Glutamatergic neuron (in vitro differentiated cells): ENCODE results near the gene SLC48A1. TPM values are rescaled to one million over a fixed set of nuclear protein-coding genes. Genes with fewer than 3 reads are reported as not detected.

ENCODE experiments used
- DNase-seq: peaks from one replicate; pipeline ENCODE4 v3.0.0; 2022
- H3K27ac Mint-ChIP-seq: one replicate; pipeline ENCODE4 v1.8.0; 2020; ENCODE audit warnings: mild to moderate bottlenecking, mixed read lengths, inconsistent platforms; ENCODE audit not compliant: unreplicated experiment
- H3K27me3 Mint-ChIP-seq: one replicate; pipeline ENCODE4 v1.8.0; 2020; ENCODE audit warnings: mild to moderate bottlenecking, moderate library complexity, mixed read lengths, inconsistent platforms; ENCODE audit not compliant: unreplicated experiment
- H3K36me3 Mint-ChIP-seq: one replicate; pipeline ENCODE4 v1.8.0; 2020; ENCODE audit warnings: mild to moderate bottlenecking, mixed read lengths, inconsistent platforms; ENCODE audit not compliant: unreplicated experiment
- H3K4me1 Mint-ChIP-seq: one replicate; pipeline ENCODE4 v1.8.0; 2020; ENCODE audit warnings: mild to moderate bottlenecking, low read depth, mixed read lengths, inconsistent platforms; ENCODE audit not compliant: unreplicated experiment
- H3K4me3 Mint-ChIP-seq: one replicate; pipeline ENCODE4 v1.8.0; 2020; ENCODE audit warnings: mild to moderate bottlenecking, mixed read lengths, inconsistent platforms; ENCODE audit not compliant: unreplicated experiment
- H3K9me3 Mint-ChIP-seq: one replicate; pipeline ENCODE4 v1.8.0; 2020; ENCODE audit warnings: mild to moderate bottlenecking, moderate library complexity, mixed read lengths, inconsistent platforms; ENCODE audit not compliant: unreplicated experiment
- total RNA-seq: library from RNA; stranded (reverse); fragmentation: NEBNext Ultra II Directional; extraction: Animal tissue kit (Norgen Biotek cat#: 25700); gene quantifications from one replicate; pipeline ENCODE4 v1.2.1, GENCODE V29; 2021; ENCODE audit not compliant: unreplicated experiment
- TF ChIP-seq, protein P1 (sequence below): fragments of 200-600 bp; sonication (generic); IDR thresholded peaks from one replicate; pipeline ENCODE4 v1.5.0; 2021; ENCODE audit not compliant: partially characterized antibody, unreplicated experiment

SLC48A1 gene
- total RNA-seq, 1 donor from 2014 or later: 15.7 TPM

DNA sequence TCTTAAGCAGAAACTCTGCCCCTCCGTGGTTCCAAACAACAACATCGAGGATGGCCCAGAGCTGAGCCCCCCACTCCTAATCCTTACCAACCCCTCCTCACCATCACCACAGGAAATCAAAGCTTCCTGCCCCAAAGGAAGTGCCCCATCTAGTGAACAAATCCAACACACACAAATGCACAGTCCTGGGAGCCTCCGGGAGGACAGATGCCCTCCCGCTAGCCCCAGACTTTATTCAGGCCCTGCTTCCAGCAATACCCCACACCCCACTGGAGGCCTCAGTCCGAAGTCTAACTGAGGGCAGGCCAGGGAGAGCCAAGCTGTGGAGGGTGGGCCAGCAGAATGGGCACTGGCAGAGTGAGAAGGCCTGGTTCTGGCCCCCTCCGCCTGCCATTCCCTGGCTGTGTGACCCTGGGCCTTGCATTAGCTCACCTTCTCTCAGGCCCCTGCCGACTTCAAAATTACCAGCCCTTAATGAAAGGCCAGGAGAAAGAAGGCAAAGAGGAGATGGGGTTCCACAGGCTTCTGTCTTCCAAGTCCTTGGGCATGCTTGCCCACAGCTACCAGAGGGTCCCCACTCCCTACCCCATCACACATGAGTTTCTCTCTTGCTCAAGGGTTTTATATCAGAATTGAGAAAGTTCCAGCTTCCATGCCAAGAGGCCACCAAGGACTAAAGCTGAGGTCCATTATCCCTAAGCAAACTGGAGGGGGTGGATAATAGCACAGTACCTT is 44.4 kb downstream of the SLC48A1 start:
- no peak for DNase-seq
- peaks cover 17% of the 10 kb centered on the region for H3K9me3 Mint-ChIP-seq
- no peaks in the 10 kb centered on the region for H3K36me3 Mint-ChIP-seq
- H3K27me3 Mint-ChIP-seq: peaks cover 23% of the 10 kb centered on the region
- H3K4me1 Mint-ChIP-seq: peaks cover 34% of the 10 kb centered on the region
- H3K4me3 Mint-ChIP-seq: peak overlapping the region; percentile 50
- H3K27ac Mint-ChIP-seq: peak overlapping the region; percentile 34
- TF ChIP-seq, protein P1, sequence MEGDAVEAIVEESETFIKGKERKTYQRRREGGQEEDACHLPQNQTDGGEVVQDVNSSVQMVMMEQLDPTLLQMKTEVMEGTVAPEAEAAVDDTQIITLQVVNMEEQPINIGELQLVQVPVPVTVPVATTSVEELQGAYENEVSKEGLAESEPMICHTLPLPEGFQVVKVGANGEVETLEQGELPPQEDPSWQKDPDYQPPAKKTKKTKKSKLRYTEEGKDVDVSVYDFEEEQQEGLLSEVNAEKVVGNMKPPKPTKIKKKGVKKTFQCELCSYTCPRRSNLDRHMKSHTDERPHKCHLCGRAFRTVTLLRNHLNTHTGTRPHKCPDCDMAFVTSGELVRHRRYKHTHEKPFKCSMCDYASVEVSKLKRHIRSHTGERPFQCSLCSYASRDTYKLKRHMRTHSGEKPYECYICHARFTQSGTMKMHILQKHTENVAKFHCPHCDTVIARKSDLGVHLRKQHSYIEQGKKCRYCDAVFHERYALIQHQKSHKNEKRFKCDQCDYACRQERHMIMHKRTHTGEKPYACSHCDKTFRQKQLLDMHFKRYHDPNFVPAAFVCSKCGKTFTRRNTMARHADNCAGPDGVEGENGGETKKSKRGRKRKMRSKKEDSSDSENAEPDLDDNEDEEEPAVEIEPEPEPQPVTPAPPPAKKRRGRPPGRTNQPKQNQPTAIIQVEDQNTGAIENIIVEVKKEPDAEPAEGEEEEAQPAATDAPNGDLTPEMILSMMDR: no peak

DNA sequence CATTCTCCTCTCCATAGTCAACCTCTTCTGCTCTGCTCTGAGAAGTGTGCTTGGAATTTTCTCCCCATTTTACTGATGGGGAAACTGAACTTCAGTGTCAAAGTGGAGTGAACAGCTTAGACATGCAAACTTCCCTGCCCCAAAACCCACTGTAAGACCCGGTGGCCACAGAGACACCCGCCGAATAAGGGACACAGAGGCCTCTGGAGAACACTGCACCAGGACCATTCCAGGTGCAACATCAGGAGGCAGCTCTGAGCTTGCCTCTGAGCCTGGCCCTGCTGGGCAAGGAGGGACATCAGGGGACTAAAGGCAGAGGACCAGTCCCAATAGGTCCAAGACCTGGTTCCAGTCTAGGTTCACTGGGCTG is 45.0 kb downstream of the SLC48A1 start:
- TF ChIP-seq, protein P1: no peak
- peaks cover 23% of the 10 kb centered on the region for H3K27me3 Mint-ChIP-seq
- H3K9me3 Mint-ChIP-seq: peaks cover 16% of the 10 kb centered on the region
- no peaks in the 10 kb centered on the region for H3K36me3 Mint-ChIP-seq
- peak overlapping the region; percentile 85 for H3K4me3 Mint-ChIP-seq
- DNase-seq: no peak
- peak overlapping the region; percentile 59 for H3K27ac Mint-ChIP-seq
- H3K4me1 Mint-ChIP-seq: peaks cover 32% of the 10 kb centered on the region

DNA sequence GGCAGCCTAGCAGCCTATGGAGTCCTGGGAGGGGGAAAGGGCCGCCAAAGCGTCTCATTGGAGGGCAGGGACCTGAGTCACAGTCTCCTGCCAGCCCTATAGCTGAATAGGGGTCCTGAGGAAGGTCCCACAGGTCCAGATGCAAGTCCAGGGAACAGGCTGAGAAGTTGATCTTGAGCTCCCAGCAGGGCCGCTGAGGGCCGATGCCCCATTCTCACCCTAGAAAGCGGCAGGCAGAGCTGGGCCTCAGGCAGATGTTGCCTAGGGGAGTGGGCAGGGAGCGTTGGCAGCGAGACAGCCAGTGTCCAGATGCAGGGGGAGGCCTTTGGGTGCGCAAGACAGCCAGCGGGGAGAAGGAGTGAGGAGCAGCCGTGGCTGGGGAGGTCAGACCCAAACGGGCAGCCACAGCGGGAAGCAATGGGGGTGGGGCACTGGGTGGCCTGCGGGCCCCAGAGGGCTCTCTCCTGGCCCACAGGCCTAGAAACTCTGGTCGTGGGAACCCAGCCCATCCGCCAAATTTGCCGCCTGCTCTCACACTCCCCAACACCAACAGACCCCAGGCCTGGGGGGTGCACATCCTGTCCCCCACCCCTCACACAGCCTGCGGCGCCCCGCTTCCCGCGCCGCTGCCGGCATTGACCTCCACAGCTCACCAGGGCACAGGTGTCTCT is 45.6 kb downstream of the SLC48A1 start:
- peak overlapping the region; percentile 59 for H3K27ac Mint-ChIP-seq
- DNase-seq: no peak
- H3K36me3 Mint-ChIP-seq: no peaks in the 10 kb centered on the region
- H3K4me3 Mint-ChIP-seq: peak overlapping the region; percentile 85
- H3K27me3 Mint-ChIP-seq: peaks cover 23% of the 10 kb centered on the region
- H3K9me3 Mint-ChIP-seq: peaks cover 16% of the 10 kb centered on the region
- TF ChIP-seq, protein P1: no peak
- H3K4me1 Mint-ChIP-seq: peaks cover 27% of the 10 kb centered on the region

DNA sequence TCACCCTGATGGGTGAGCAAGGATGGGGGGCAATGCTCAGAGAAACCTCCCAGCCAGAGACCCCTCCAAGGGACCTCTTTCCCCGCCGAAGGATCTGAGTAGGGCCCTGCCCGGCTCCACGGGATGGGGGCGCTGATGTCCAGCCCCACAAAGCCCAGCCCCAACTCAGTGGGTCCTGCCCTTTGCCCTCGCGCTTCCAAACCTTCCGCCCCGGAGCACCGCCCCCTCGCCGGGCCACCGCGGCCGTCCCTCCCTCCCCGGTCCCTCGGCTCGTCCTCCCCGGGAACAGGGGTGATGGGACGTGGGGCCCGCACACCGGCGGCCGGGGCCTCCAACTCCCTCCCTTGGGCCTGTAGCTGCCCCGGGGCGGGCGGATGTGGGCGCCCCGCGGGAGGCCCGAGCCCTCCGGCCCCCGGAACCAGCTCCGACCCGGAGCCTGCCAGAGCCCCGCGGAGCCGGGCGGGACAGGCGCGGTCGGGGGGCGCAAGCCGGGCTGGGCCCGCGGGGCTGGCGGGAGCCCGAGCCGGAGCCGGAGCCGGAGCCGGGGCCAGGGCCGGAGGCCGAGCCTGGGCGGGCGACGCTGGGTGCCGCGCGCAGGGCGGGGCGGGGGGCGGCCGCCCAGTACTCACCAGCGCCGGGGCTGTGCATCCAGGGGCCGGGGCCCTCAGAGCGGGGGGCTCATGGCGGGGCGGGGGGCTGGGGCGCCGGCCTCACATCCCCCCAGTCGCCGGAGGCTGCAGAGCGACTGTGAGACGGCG is 46.3 kb downstream of the SLC48A1 start:
- peak overlapping the region; percentile 43 for H3K27ac Mint-ChIP-seq
- TF ChIP-seq, protein P1: no peak
- DNase-seq: peak; percentile 77
- H3K27me3 Mint-ChIP-seq: peaks cover 20% of the 10 kb centered on the region
- peaks cover 16% of the 10 kb centered on the region for H3K9me3 Mint-ChIP-seq
- H3K4me3 Mint-ChIP-seq: peak overlapping the region; percentile 85
- H3K4me1 Mint-ChIP-seq: peaks cover 24% of the 10 kb centered on the region
- H3K36me3 Mint-ChIP-seq: no peaks in the 10 kb centered on the region
